ENCODE results near the gene EMC10.

DNA sequence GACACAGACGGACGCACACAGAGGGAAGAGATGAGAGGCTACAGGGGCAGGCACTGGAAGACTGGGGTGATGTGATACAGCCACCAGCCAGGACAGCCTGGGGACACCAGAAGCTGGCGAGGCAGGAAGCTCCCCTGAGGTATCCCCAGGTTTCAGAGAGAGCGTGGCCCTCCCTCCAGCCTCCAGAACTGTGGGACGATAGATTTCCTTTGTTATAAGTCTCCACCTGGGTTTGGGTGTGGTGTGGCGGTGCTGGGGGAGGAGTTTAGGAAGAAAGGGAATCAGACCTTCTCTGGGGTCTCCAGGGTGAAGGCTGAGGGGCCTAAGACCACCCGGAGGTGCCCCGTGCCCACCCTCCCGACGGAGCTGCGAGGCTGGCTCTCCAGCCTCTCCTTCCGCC lies 40.1 kb downstream of the EMC10 start:
- TF ChIP-seq CTCF (conservative IDR thresholded peaks at IDR 0.05; ENCODE audit: low read length) (no peak), EZH2phosphoT487 (IDR thresholded peaks at IDR 0.05; ENCODE audit: borderline replicate concordance, low read depth, low read length) (no peak)
